ENCODE data around the gene DYSF.

The DYSF gene

DNA sequence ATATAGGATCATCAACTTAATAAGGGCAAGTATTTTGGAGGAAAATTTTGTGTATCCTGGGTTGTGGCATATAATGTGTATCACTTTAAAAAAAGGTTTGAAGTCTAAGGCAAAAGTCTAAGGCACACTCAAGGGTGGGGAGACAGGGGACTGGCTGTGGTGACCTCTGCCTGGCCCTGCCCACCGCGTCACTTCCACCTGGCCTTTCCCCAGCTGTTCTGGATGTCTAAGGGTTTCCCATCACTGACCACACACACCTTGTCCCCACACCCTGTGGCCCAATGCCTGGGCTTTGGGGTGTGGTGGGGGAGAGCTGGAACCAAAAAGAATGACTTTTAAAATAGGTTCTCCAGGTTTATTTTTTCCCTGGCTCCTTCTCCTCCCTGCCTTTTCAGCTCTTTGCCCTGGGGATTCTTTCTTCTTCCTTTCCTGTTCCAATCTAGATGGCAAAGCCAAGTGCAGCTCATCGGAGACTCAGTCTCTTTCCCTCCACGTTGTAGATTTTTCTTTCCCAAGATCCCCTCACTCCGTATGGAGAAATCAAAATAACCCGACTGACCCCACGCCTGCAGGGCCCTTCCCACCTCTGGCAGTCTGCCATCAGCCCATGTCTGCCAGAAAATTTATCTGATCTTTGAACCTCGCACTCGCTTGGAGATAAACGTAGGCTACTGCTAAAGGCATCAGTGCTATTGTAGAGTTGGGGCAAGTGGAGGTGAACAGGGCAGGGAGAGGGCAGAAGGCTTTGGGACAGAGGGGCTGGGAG, 257.2 kb downstream of the DYSF start:
- TF ChIP-seq, protein P1, sequence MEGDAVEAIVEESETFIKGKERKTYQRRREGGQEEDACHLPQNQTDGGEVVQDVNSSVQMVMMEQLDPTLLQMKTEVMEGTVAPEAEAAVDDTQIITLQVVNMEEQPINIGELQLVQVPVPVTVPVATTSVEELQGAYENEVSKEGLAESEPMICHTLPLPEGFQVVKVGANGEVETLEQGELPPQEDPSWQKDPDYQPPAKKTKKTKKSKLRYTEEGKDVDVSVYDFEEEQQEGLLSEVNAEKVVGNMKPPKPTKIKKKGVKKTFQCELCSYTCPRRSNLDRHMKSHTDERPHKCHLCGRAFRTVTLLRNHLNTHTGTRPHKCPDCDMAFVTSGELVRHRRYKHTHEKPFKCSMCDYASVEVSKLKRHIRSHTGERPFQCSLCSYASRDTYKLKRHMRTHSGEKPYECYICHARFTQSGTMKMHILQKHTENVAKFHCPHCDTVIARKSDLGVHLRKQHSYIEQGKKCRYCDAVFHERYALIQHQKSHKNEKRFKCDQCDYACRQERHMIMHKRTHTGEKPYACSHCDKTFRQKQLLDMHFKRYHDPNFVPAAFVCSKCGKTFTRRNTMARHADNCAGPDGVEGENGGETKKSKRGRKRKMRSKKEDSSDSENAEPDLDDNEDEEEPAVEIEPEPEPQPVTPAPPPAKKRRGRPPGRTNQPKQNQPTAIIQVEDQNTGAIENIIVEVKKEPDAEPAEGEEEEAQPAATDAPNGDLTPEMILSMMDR (conservative IDR thresholded peaks at IDR 0.05; ENCODE audit: low read depth, low read length), result no peak
- no peak overlapping the region for H3K4me3 ChIP-seq (ENCODE audit: low read length)
- no peak for DNase-seq (ENCODE audit: low read depth)

DNA sequence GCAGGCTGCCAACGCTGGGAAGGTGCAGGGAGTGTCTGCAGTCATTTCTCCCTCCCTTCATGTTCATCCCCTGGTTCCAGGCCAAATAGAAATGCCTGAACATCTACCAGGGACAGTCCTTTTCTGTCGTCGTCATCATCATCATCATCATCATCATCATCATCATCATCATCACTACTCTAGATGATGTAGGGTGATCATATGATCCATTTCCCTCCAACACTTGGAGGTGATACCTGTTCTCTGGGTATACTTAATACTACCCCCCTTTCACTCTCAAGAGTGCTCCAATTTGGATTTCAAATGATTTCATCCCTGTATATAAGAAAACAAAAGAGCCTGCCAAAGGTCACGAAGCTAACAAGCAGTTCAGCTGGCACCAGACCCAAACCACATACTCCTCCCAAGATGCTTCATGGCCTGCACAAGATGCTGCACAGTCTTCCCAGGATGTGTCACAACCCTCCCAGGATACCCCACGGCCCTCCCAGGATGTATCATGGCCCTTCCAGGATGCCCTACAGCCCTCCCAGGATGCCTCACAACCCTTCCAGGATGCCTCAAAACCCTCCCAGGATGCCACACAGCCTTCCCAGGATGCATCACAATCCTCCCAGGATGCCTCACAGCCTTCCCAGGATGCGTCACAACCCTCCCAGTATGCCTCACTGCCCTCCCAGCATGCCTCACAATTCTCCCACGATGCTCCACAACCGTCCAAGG, 257.9 kb downstream of the DYSF start:
- no peak overlapping the region for H3K4me3 ChIP-seq (ENCODE audit: low read length)
- TF ChIP-seq, protein P1 (conservative IDR thresholded peaks at IDR 0.05; ENCODE audit: low read depth, low read length), result no peak
- no peak for DNase-seq (ENCODE audit: low read depth)

GRCh38 chr2:71712158-71712818, 258.9 kb downstream of the DYSF start:
- H3K4me3 ChIP-seq (ENCODE audit: low read length), result no peak overlapping the region
- TF ChIP-seq, protein P1 (conservative IDR thresholded peaks at IDR 0.05; ENCODE audit: low read depth, low read length), result no peak
- DNase-seq (ENCODE audit: low read depth), result no peak

DNA sequence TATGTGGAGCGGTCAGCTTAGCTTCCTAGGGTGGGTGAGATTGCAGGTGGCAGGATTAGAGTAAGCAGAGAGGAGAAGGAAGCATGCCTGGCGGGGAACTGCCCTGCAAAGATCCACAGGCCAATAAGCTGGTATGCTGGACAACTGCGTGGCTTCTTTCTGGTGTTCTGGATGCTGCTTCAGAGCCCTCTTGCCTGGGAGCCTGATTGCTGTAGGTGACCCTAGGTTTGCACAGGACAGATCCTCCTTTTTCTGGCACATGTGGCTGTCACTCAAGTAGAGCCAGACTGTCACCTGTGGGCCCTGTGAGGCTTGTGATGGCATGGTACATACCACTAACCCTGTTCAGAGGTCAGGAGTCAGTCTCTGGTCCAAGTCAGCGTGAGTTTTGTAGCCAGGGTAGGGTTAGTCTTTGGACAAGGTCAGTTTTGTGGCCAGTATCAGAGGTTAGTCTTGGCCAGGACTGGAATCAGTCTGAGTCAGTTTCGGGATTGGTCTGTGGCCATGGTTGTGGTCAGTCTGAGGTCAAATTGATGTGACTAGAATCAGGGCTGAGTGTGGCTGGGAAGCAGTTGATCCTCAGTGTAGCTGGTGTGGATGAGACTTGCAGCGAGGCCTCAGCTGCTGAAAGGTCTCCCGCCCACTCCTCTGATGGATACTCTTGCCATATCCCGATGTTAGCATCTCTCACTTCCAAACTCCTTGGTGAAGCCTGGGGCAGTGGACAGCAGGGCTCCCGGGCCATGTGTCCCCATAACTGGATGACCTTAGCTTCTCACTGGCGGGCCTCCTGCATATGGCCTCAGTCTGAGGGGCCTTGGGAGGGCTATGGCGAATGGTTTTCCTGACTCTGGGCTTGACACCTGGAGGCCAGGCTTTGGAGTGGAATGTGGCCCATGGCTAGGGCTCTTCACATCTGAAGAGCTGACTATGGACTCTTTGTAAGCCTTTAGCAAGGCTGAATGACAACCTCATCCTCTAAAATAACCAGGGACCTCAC, 260.5 kb downstream of the DYSF start:
- TF ChIP-seq, protein P1 (conservative IDR thresholded peaks at IDR 0.05; ENCODE audit: low read depth, low read length), result no peak
- DNase-seq (ENCODE audit: low read depth), result no peak
- H3K4me3 ChIP-seq (ENCODE audit: low read length), result no peak overlapping the region

- no peak for DNase-seq (ENCODE audit: low read depth)
- TF ChIP-seq, protein P1 (conservative IDR thresholded peaks at IDR 0.05; ENCODE audit: low read depth, low read length), result no peak
- no peak overlapping the region for H3K4me3 ChIP-seq (ENCODE audit: low read length)
These were observed 261.4 kb downstream of the DYSF start for GRCh38 chr2:71714601-71715240.

DNA sequence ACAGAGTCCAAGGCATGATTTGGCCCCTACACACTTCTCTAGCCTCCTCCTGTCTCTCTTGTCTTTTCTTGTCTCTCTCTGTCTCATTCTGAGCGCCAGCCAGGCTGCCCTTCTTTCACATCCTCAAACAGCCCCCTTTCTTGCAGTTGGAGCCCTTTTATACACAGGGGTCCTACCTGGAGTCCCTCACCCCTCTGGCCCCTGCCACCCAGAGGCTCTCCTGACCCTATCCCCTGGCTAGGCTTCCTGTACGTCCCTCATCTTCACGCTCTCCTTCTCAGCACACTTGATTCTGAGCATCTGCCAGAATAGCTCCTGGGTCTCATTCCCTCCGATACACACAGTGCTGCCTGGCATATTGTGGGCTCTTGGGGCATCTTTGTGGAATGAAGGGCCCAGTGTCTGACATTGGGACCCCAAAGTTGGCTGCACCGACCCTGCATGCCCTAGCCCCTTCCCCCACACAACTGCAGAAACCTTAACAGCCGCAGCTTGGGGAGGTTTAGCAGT, 261.9 kb downstream of the DYSF start:
- H3K4me3 ChIP-seq (ENCODE audit: low read length), result no peak overlapping the region
- TF ChIP-seq, protein P1 (conservative IDR thresholded peaks at IDR 0.05; ENCODE audit: low read depth, low read length), result no peak
- DNase-seq (ENCODE audit: low read depth), result no peak
